GM19043 (cell line): Measurements from ENCODE around the gene NPBWR2.
"Not testable (repeated sequence)": the region's sequence is repeated elsewhere in the genome, so short reads cannot be mapped to it uniquely, and the experiment has no call there.

Experiments used
- ATAC-seq: cut with Tn5 transposase; IDR thresholded peaks from one replicate; pipeline ENCODE4 v1.9.1; 2021; ENCODE audit warnings: low read depth; ENCODE audit not compliant: unreplicated experiment

The NPBWR2 gene

GRCh38 chr20:64144144-64144912 lies 37.0 kb upstream of the NPBWR2 start:
- no peak for ATAC-seq

- no peak for ATAC-seq
Measured at GRCh38 chr20:64143018-64143801, 35.8 kb upstream of the NPBWR2 start.

- no peak for ATAC-seq
Measured at GRCh38 chr20:64142590-64142989, 35.2 kb upstream of the NPBWR2 start.

- no peak for ATAC-seq
Measured at GRCh38 chr20:64140956-64141355, 33.6 kb upstream of the NPBWR2 start.

- no peak for ATAC-seq
Measured at GRCh38 chr20:64140061-64140931, 32.9 kb upstream of the NPBWR2 start.

- no peak for ATAC-seq
Measured at GRCh38 chr20:64139199-64140060, 32.1 kb upstream of the NPBWR2 start.

- ATAC-seq, result no peak
Measured at GRCh38 chr20:64138276-64138815, 31.0 kb upstream of the NPBWR2 start.

GRCh38 chr20:64137598-64138031 lies 30.2 kb upstream of the NPBWR2 start:
- no peak for ATAC-seq

- no peak for ATAC-seq
Measured at GRCh38 chr20:64136004-64136710, 28.8 kb upstream of the NPBWR2 start.

- ATAC-seq, result not testable (repeated sequence)
Measured at GRCh38 chr20:64134744-64135143, 27.4 kb upstream of the NPBWR2 start.

GRCh38 chr20:64133951-64134407 lies 26.6 kb upstream of the NPBWR2 start:
- no peak for ATAC-seq

- no peak for ATAC-seq
Measured at GRCh38 chr20:64131406-64131805, 24.0 kb upstream of the NPBWR2 start.

GRCh38 chr20:64130876-64131275 lies 23.5 kb upstream of the NPBWR2 start:
- no peak for ATAC-seq

- ATAC-seq, result no peak
Measured at GRCh38 chr20:64130271-64130670, 22.9 kb upstream of the NPBWR2 start.

GRCh38 chr20:64129146-64129782 lies 21.9 kb upstream of the NPBWR2 start:
- no peak for ATAC-seq

GRCh38 chr20:64123517-64123916 lies 16.2 kb upstream of the NPBWR2 start:
- ATAC-seq, result not testable (repeated sequence)

- not testable (repeated sequence) for ATAC-seq
Measured at GRCh38 chr20:64122927-64123326, 15.6 kb upstream of the NPBWR2 start.

GRCh38 chr20:64121586-64121985 lies 14.2 kb upstream of the NPBWR2 start:
- no peak for ATAC-seq
